Thoracic aorta (tissue), 2 donors: ENCODE results near the gene TFIP11. TPM values are rescaled to one million over a fixed set of nuclear protein-coding genes. Genes with fewer than 3 reads are reported as not detected.

Experiments
- ATAC-seq: fragments of 150-250 bp; one replicate; pipeline ENCODE4 v1.8.0; 2017; ENCODE audit warnings: low read depth; ENCODE audit not compliant: insufficient number of reproducible peaks, low FRiP score
- DNase-seq: peaks from one replicate; pipeline ENCODE4 v3.0.0-alpha.2; 2020; ENCODE audit warnings: low spot score
- H3K27ac ChIP-seq, 2 donors: fragments of 200-600 bp; sonication (generic); 1 replicate in 1 of 2; 2 replicates in 1 of 2; pipeline ENCODE4 v1.5.1; 2016; ENCODE audit warnings: mild to moderate bottlenecking in 2 of 2, moderate library complexity in 2 of 2
- H3K27me3 ChIP-seq: fragments of 200-600 bp; sonication (generic); replicated peaks from 2 replicates; pipeline ENCODE4 v1.6.0; 2016; ENCODE audit warnings: mild to moderate bottlenecking; ENCODE audit not compliant: insufficient read depth
- H3K36me3 ChIP-seq: fragments of 200-600 bp; sonication (generic); one replicate; pipeline ENCODE4 v1.5.1; 2016
- H3K4me1 ChIP-seq, 2 donors: fragments of 200-600 bp; sonication (generic); 1 replicate in 1 of 2; 2 replicates in 1 of 2; pipeline versions ENCODE4 v1.5.1 to v1.6.0; 2016; ENCODE audit warnings: low read depth in 2 of 2, mild to moderate bottlenecking in 1 of 2; ENCODE audit not compliant: control insufficient read depth in 1 of 2
- H3K4me3 ChIP-seq: fragments of 200-600 bp; sonication (generic); 2 replicates; pipeline ENCODE4 v1.5.1; 2016; ENCODE audit warnings: mild to moderate bottlenecking
- H3K9me3 ChIP-seq: fragments of 200-600 bp; sonication (generic); 2 replicates; pipeline ENCODE4 v1.5.1; 2016
- total RNA-seq, 2 donors: library from RNA; depleted of rRNA; stranded (reverse); fragments of >200 nt; gene quantifications; one replicate each; pipeline versions ENCODE4 v1.1.0 to v1.2.3, GENCODE V29; 2016
- TF ChIP-seq, protein P1 (sequence below): fragments of 200-600 bp; sonication (generic); IDR thresholded peaks from one replicate; pipeline ENCODE4 v1.5.1; 2019; ENCODE audit warnings: antibody characterized with exemption

Gene TFIP11
- total RNA-seq, 2 donors from 2014 or later = 21.7 to 60.6 TPM

DNA sequence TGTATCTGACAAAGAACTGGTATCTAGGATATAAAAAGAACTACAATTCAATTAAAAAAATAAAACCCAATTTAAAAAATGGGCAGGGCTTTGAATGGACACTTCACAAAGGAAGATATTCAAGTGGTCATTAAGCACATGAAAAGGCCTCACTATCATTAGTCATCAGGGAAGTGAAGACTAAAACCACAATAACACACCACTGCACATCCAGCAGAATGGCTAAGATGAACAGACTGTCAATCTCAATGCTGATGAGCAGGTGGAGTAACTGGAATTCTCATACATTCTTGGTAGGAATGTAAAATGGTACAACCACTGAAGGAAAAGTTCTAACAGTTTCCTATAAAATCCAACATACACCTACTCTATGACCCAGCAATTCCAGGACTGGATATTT, 37.6 kb downstream of the TFIP11 start:
- H3K27me3 ChIP-seq = no peaks in the 10 kb centered on the region
- TF ChIP-seq, protein P1, sequence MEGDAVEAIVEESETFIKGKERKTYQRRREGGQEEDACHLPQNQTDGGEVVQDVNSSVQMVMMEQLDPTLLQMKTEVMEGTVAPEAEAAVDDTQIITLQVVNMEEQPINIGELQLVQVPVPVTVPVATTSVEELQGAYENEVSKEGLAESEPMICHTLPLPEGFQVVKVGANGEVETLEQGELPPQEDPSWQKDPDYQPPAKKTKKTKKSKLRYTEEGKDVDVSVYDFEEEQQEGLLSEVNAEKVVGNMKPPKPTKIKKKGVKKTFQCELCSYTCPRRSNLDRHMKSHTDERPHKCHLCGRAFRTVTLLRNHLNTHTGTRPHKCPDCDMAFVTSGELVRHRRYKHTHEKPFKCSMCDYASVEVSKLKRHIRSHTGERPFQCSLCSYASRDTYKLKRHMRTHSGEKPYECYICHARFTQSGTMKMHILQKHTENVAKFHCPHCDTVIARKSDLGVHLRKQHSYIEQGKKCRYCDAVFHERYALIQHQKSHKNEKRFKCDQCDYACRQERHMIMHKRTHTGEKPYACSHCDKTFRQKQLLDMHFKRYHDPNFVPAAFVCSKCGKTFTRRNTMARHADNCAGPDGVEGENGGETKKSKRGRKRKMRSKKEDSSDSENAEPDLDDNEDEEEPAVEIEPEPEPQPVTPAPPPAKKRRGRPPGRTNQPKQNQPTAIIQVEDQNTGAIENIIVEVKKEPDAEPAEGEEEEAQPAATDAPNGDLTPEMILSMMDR = no peak
- ATAC-seq (no peak), DNase-seq (no peak)
- H3K4me3 ChIP-seq = no peak overlapping the region
- peaks cover 36% of the 10 kb centered on the region for H3K36me3 ChIP-seq
- H3K9me3 ChIP-seq = no peaks in the 10 kb centered on the region
- peaks cover 0 to 6% of the 10 kb centered on the region in 2 donors for H3K4me1 ChIP-seq
- H3K27ac ChIP-seq = no peak overlapping the region

DNA sequence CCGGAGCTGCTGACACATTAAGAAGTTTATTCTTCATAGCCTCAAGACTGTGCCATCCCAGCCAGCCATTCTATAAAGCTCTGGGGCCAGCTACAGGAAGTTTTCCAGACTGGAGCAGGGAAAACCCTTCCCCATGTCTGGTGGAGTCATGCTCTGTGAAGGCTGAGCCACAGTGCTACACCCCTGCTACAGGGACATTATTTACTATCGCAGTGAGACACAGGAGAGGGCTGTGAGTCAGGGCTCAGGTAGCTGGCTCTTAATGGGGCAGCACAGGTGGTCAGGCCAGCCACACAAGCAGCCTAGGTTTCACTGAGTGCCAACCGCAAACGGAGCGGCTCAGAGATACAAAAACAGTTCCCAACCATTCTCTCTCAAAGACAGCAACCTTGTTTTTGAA, 40.8 kb downstream of the TFIP11 start:
- no peak overlapping the region for H3K4me3 ChIP-seq
- no peak overlapping the region for H3K27ac ChIP-seq
- H3K9me3 ChIP-seq = no peaks in the 10 kb centered on the region
- TF ChIP-seq, protein P1 = no peak
- no peaks in the 10 kb centered on the region for H3K4me1 ChIP-seq
- H3K36me3 ChIP-seq = peaks cover 56% of the 10 kb centered on the region
- no peak for DNase-seq
- no peaks in the 10 kb centered on the region for H3K27me3 ChIP-seq
- ATAC-seq = no peak

DNA sequence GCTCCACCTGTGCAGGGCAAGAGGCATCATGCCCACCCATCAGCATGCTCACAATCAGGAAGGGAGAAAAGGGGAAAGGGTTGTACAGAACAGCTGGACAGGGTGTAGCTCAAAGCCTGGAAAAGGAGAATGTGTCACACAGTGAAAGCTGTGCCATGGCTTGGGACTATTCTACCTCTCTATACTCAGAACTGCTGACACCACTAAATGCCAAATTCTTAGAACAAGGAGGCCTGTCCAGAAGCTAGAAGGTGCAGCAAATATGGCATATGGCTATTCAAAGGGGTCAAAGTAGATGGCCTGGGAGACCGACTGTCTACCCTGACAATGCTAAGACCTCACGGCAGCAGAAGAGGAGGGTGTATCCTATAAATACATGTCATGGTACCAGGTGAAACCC, 41.5 kb downstream of the TFIP11 start:
- no peaks in the 10 kb centered on the region for H3K9me3 ChIP-seq
- H3K4me1 ChIP-seq = no peaks in the 10 kb centered on the region
- no peaks in the 10 kb centered on the region for H3K27me3 ChIP-seq
- DNase-seq = no peak
- no peak for ATAC-seq
- no peak overlapping the region for H3K27ac ChIP-seq
- TF ChIP-seq, protein P1 = no peak
- H3K4me3 ChIP-seq = no peak overlapping the region
- H3K36me3 ChIP-seq = peaks cover 63% of the 10 kb centered on the region

DNA sequence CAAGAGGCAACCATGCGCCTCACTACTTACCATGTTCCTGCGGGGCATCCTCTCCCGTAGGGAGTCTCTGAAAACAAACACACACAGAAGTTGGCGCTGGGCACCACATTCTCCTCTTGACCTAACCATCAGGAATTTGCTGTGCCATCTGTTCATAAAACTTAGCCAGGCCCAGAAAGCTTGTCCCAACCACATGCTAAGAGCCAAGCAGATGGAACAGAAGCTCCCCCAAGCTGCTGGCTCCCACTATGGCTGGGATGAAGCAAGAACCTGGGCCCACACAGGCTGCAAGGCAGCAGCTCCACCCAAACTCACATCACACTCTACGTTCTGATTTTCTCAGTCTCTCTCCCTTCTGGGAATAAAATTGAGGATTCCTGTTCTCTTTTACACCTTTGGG, 46.1 kb downstream of the TFIP11 start:
- Histone ChIP-seq H3K27me3 (no peaks in the 10 kb centered on the region), H3K27ac (no peak overlapping the region), H3K9me3 (no peaks in the 10 kb centered on the region), H3K4me1 (no peaks in the 10 kb centered on the region), H3K36me3 (peaks cover 74% of the 10 kb centered on the region), H3K4me3 (no peak overlapping the region)
- DNase-seq (no peak), ATAC-seq (no peak)
- TF ChIP-seq, protein P1 = no peak

DNA sequence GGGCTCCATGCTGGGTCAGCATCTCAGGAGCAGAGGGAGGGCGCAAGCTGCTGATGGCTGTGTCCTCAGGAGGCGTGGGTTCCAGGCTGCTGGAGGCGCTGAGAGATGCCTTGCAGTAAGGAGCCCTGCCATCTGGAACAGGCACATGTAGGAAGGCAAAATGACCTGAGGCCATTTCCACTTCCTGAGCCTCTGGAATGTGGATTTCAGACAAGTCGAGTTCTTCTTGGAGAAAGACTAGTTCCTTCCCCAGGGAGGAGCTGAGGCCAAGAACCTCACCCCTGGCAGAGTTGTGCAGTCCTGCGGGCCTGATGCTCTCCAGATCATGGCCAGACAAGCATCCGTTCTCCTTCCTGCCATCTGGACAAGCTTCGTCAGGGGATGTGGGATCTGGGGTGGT, 48.0 kb downstream of the TFIP11 start:
- no peak for ATAC-seq
- Histone ChIP-seq H3K36me3 (peaks cover 57% of the 10 kb centered on the region), H3K27ac (no peak overlapping the region)

More for the DNA sequence above, 48.0 kb downstream of the TFIP11 start:
- Histone ChIP-seq H3K9me3 (no peaks in the 10 kb centered on the region), H3K4me1 (no peaks in the 10 kb centered on the region), H3K27me3 (no peaks in the 10 kb centered on the region), H3K4me3 (no peak overlapping the region)
- TF ChIP-seq, protein P1 = no peak
- DNase-seq = no peak
